Breast epithelium (tissue), 4 donors: Measurements from ENCODE around the gene RASAL3. TPM values are rescaled to one million over a fixed set of nuclear protein-coding genes. Genes with fewer than 3 reads are reported as not detected.
"Not testable (repeated sequence)": the region's sequence is repeated elsewhere in the genome, so short reads cannot be mapped to it uniquely, and the experiment has no call there.

Source experiments
- DNase-seq, 2 donors: peaks; one replicate each; pipeline ENCODE4 v3.0.0-alpha.2; 2019; ENCODE audit warnings: low spot score in 2 of 2
- H3K27ac ChIP-seq, 2 donors: fragments of 200-600 bp; sonication (generic) in 1 of 2; one replicate each; pipeline ENCODE4 v1.5.1; 2016 to 2019; ENCODE audit warnings: mild to moderate bottlenecking in 1 of 2
- H3K27me3 ChIP-seq, 2 donors: fragments of 200-600 bp; sonication (generic) in 1 of 2; one replicate each; pipeline versions ENCODE4 v1.5.1 to v1.6.0; 2017 to 2019; ENCODE audit warnings: control low read depth in 1 of 2, mild to moderate bottlenecking in 1 of 2
- H3K36me3 ChIP-seq: fragments of 200-600 bp; one replicate; pipeline ENCODE4 v1.5.1; 2019
- H3K4me1 ChIP-seq, 2 donors: fragments of 200-600 bp; sonication (generic); one replicate each; pipeline ENCODE4 v1.5.1; 2016 to 2019; ENCODE audit warnings: control low read depth in 1 of 2
- H3K4me3 ChIP-seq, 3 donors: fragments of 200-600 bp; sonication (generic); 1 replicate in 2 of 3; 2 replicates in 1 of 3; pipeline ENCODE4 v1.5.1; 2016 to 2019; ENCODE audit warnings: mild to moderate bottlenecking in 3 of 3, moderate library complexity in 2 of 3
- H3K9me3 ChIP-seq, 2 donors: fragments of 200-600 bp; sonication (generic) in 1 of 2; one replicate each; pipeline ENCODE4 v1.5.1; 2016 to 2019; ENCODE audit warnings: control low read depth in 1 of 2
- POLR2A ChIP-seq: fragments of 450-650 bp; IDR thresholded peaks from one replicate; pipeline ENCODE4 v1.6.1; 2016; ENCODE audit warnings: antibody characterized with exemption, mild to moderate bottlenecking, moderate library complexity
- POLR2AphosphoS5 ChIP-seq, 3 donors: sonication (generic); formaldehyde crosslinking; IDR thresholded peaks; one replicate each; pipeline ENCODE4 v1.6.1; 2017; ENCODE audit warnings: antibody characterized with exemption in 3 of 3
- intact Hi-C: fragments of 100-400 bp; cut with DNase I; formaldehyde crosslinking; loops from one replicate; pipeline ENCODE4 v1.15.1; 2023; ENCODE audit warnings: low total_unique reads
- total RNA-seq, 3 donors: library from RNA; depleted of rRNA; stranded (reverse); fragments of >200 nt; gene quantifications; one replicate each; pipeline ENCODE4 v1.1.0, GENCODE V29; 2016
- TF ChIP-seq, protein P1 (sequence below), 3 donors: fragments of 450-650 bp; IDR thresholded peaks; one replicate each; pipeline ENCODE4 v1.5.1; 2016 to 2017; ENCODE audit warnings: antibody characterized with exemption in 3 of 3, mild to moderate bottlenecking in 3 of 3, moderate library complexity in 3 of 3

Gene RASAL3
- total RNA-seq, 3 donors from 2014 or later, result 1.8 to 5.9 (median 3.4) TPM

DNA sequence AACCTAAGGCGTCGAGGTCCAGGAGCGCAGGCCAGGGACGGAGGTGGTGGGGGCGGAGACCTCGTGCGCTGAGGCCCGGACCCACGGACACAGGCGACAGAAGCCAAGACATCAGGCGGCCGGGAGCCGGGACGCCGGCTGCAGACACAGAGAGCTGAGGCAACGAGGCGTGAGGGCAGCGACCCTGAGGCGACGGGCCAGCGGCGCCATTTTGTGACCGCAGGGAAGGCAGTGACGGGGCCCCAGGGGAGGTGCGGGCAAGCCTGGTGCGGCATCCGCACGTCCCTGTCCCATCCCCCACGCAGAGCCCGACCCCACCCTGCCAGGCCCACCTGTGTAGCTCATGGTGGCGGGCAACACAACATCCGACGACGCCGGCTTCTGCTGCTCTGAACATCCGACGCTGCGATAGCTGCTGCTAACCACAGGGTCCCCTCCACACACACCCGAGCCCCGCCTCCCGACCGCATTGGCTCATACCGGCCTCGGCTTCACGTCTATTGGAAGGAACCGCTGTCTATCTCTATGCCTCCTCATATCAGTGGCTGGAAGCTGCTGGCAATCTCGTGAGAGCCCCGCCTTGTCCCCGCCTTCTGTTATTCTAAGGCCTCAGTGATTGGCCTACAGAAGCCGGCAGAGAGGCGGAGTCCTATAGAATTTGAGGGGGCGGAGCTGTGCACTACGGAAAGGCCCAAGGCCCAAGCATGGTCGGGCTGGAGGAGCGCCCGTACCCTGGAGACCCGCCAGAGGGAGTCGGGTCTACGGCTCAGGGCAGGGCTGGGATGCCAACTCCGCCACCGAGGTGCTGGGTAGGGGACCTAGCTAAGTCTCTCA, 45.5 kb downstream of the RASAL3 start, which contains the start of gene AKAP8L:
Gene AKAP8L (minus strand): TSS at position 410 of the 834 bp plus-strand sequence. CDS start 65 bp downstream, at position 345.
- peaks cover 0 to 14% of the 10 kb centered on the region in 2 donors for H3K4me1 ChIP-seq
- peak within 1 kb of the TSS; percentile 82 to 90 for H3K27ac ChIP-seq
- intact Hi-C loops, result no loop called here
- H3K9me3 ChIP-seq, result no peaks in the 10 kb centered on the region
- H3K36me3 ChIP-seq, result peaks cover 5% of the 10 kb centered on the region
- TF ChIP-seq POLR2AphosphoS5 (IDR thresholded peaks at IDR 0.05), result peak; percentile 62 to 81 (median 71)
- TF ChIP-seq POLR2A, result peak; percentile 59
- TF ChIP-seq, protein P1, sequence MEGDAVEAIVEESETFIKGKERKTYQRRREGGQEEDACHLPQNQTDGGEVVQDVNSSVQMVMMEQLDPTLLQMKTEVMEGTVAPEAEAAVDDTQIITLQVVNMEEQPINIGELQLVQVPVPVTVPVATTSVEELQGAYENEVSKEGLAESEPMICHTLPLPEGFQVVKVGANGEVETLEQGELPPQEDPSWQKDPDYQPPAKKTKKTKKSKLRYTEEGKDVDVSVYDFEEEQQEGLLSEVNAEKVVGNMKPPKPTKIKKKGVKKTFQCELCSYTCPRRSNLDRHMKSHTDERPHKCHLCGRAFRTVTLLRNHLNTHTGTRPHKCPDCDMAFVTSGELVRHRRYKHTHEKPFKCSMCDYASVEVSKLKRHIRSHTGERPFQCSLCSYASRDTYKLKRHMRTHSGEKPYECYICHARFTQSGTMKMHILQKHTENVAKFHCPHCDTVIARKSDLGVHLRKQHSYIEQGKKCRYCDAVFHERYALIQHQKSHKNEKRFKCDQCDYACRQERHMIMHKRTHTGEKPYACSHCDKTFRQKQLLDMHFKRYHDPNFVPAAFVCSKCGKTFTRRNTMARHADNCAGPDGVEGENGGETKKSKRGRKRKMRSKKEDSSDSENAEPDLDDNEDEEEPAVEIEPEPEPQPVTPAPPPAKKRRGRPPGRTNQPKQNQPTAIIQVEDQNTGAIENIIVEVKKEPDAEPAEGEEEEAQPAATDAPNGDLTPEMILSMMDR (IDR thresholded peaks at IDR 0.05), result peak; percentile 23 to 57 (median 37)
- H3K27me3 ChIP-seq, result no peaks in the 10 kb centered on the region
- peak within 1 kb of the TSS; percentile 71 to 100 (median 92) for H3K4me3 ChIP-seq
- peak; percentile 98 to 100 for DNase-seq

- Histone ChIP-seq H3K27ac (peak overlapping the region; percentile 82 to 90), H3K27me3 (no peaks in the 10 kb centered on the region), H3K36me3 (peaks cover under 1% of the 10 kb centered on the region), H3K9me3 (no peaks in the 10 kb centered on the region), H3K4me3 (peak overlapping the region; percentile 71 to 100 (median 92)), H3K4me1 (peaks cover 0 to 14% of the 10 kb centered on the region in 2 donors)
- no peak for DNase-seq
- TF ChIP-seq, protein P1 (IDR thresholded peaks at IDR 0.05), result no peak
- no peak for TF ChIP-seq POLR2AphosphoS5 (IDR thresholded peaks at IDR 0.05)
- no peak for TF ChIP-seq POLR2A
- intact Hi-C loops, result no loop called here
Measured at GRCh38 chr19:15418231-15418578, 46.1 kb downstream of the RASAL3 start.

- H3K36me3 ChIP-seq, result no peaks in the 10 kb centered on the region
- intact Hi-C loops, result no loop called here
- H3K4me3 ChIP-seq, result peak overlapping the region; percentile 71 to 100 (median 92)
- no peaks in the 10 kb centered on the region for H3K27me3 ChIP-seq
- TF ChIP-seq POLR2AphosphoS5 (IDR thresholded peaks at IDR 0.05) (no peak), POLR2A (no peak)
- TF ChIP-seq, protein P1 (IDR thresholded peaks at IDR 0.05), result no peak
- H3K4me1 ChIP-seq, result peaks cover 0 to 17% of the 10 kb centered on the region in 2 donors
- peak overlapping the region; percentile 82 to 90 for H3K27ac ChIP-seq
- no peaks in the 10 kb centered on the region for H3K9me3 ChIP-seq
- DNase-seq, result no peak
Measured at GRCh38 chr19:15417699-15418098, 46.6 kb downstream of the RASAL3 start.

DNA sequence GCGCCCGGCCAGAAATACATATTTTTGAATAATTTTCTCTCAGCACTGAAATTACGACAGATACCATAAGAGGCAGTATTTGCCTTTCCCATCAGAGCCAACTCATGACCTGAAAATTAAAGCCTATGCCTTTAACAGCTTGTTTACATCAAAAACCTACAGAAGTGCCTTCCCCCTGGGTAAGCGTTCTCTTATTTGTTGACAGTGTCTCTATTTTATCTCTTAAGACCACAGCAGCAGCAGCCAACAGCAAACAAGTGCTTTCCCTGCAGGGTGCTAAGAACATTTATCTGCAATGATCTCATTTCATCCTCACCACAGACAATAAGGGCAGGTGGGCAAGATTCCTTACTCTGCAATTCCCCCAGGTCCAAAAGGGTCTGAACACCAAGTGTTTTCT, 51.5 kb downstream of the RASAL3 start:
- DNase-seq, result no peak
- no peak overlapping the region for H3K4me3 ChIP-seq

DNA sequence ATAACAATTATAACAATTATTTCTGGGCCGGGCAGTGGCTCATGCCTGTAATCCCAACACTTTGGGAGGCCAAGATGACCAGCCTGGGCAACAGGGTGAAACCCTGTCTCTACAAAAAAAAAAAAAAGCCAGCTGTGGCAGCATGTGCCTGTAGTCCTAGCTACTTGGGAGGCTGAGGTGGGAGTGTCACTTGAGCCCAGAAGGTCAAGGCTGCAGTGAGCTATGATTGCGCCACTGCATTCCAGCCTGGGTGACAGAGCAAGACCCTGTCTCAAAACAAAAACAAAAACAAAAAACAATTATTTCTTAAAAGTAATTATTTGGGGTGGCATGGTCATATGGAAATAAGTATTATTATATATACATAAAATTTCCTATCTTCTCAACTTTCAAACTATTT, 53.0 kb downstream of the RASAL3 start:
- intact Hi-C loops, H3K4me3 ChIP-seq, H3K27ac ChIP-seq, H3K9me3 ChIP-seq, H3K4me1 ChIP-seq, H3K27me3 ChIP-seq, H3K36me3 ChIP-seq, DNase-seq: not testable (repeated sequence)

More for the DNA sequence above, 51.5 kb downstream of the RASAL3 start:
- no peak for TF ChIP-seq POLR2A
- no peak for TF ChIP-seq POLR2AphosphoS5 (IDR thresholded peaks at IDR 0.05)
- TF ChIP-seq, protein P1 (IDR thresholded peaks at IDR 0.05), result no peak
- H3K4me1 ChIP-seq, result peaks cover 0 to 21% of the 10 kb centered on the region in 2 donors
- no peaks in the 10 kb centered on the region for H3K36me3 ChIP-seq
- H3K27ac ChIP-seq, result no peak overlapping the region
- H3K27me3 ChIP-seq, result no peaks in the 10 kb centered on the region
- intact Hi-C loops, result no loop called here
- no peaks in the 10 kb centered on the region for H3K9me3 ChIP-seq
